ENCODE measurements around the gene TRAPPC3.

GRCh38 chr1:36099681-36100341, 49.5 kb downstream of the TRAPPC3 start:
- TF ChIP-seq GABPA (IDR thresholded peaks at IDR 0.05; ENCODE audit: low read depth), result no peak
- peak; percentile 90 for TF ChIP-seq CTCF (IDR thresholded peaks at IDR 0.05; ENCODE audit: insufficient read depth, low read length)
- no peak for TF ChIP-seq POLR2AphosphoS5 (IDR thresholded peaks at IDR 0.05; ENCODE audit: low read depth)
- TF ChIP-seq, protein P1, sequence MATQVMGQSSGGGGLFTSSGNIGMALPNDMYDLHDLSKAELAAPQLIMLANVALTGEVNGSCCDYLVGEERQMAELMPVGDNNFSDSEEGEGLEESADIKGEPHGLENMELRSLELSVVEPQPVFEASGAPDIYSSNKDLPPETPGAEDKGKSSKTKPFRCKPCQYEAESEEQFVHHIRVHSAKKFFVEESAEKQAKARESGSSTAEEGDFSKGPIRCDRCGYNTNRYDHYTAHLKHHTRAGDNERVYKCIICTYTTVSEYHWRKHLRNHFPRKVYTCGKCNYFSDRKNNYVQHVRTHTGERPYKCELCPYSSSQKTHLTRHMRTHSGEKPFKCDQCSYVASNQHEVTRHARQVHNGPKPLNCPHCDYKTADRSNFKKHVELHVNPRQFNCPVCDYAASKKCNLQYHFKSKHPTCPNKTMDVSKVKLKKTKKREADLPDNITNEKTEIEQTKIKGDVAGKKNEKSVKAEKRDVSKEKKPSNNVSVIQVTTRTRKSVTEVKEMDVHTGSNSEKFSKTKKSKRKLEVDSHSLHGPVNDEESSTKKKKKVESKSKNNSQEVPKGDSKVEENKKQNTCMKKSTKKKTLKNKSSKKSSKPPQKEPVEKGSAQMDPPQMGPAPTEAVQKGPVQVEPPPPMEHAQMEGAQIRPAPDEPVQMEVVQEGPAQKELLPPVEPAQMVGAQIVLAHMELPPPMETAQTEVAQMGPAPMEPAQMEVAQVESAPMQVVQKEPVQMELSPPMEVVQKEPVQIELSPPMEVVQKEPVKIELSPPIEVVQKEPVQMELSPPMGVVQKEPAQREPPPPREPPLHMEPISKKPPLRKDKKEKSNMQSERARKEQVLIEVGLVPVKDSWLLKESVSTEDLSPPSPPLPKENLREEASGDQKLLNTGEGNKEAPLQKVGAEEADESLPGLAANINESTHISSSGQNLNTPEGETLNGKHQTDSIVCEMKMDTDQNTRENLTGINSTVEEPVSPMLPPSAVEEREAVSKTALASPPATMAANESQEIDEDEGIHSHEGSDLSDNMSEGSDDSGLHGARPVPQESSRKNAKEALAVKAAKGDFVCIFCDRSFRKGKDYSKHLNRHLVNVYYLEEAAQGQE (IDR thresholded peaks at IDR 0.05; ENCODE audit: insufficient replicate concordance, low read depth), result no peak

Data from HL-60 (cell line).